GM12892 (cell line): ENCODE measurements around the gene RTN4.

Experiments
- POLR2A ChIP-seq: IDR thresholded peaks from 2 replicates; pipeline ENCODE4 v1.6.1; 2011; ENCODE audit warnings: low read depth, low read length, control low read depth
- TAF1 ChIP-seq: IDR thresholded peaks from 2 replicates; pipeline ENCODE4 v1.6.1; 2011; ENCODE audit warnings: low read depth, mild to moderate bottlenecking, control low read depth, low read length, borderline replicate concordance

DNA sequence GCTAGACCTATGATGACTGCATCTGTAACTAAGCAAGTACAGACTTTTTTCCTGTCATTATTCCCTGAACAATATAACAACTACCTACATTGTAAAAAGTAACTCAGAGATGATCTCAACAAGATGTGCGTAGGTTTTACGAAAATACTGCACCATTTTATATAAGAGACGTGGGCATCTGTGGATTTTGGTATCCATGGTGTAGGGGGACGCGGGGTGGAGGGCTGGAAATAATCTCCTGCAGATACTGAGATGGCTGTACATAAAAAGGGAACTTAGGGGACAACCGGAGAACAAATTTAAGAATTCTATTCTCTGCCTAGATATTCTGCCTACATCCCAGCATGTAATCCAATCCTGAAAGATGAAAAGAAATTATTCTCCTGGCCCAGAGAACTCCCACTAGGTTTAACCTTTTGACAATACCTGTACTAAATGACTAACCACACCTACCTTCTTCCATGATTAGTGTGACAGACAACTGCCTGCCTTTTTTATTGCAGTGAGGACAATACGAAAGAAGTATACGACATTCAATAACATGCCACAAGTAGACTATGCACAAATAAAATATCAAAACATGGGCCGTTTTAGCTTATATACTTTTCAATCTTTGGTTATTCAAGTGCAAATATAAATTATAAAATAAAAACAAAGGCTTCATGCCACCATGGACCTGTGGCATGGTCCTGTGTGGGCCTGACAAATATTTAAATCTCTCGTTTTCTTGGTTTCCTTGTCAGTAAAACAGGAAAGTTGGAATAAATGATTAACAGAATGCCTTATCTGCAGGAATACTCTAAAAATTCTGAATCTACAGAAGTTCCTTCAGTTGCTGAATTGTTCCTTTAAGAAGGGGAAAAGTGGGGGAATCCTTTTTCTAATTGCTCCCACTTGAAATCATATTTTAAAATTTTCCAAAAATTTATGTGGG lies 46.3 kb downstream of the RTN4 start:
- TF ChIP-seq POLR2A, result no peak
- no peak for TF ChIP-seq TAF1
